Measurements from ENCODE around the gene LARP1.

LARP1 gene

GRCh38 chr5:154755361-154756008 is at the start of gene LARP1:
Gene LARP1 (plus strand): TSS chr5:154755377. CDS start chr5:154755758, 381 bp downstream.
- H3K27ac ChIP-seq (ENCODE audit: low read depth, low read length): peak within 1 kb of the TSS; percentile 90
- H3K4me1 ChIP-seq (ENCODE audit: control insufficient read depth in 1 of 2, insufficient read depth in 2 of 2, low read length in 2 of 2): peaks cover 38 to 40% of the 10 kb centered on the region in 2 donors
- peak within 1 kb of the TSS; percentile 91 to 92 for H3K9ac ChIP-seq (ENCODE audit: low read depth in 1 of 2, low read length in 2 of 2)

GRCh38 chr5:154706416-154706815 is 48.8 kb upstream of the LARP1 start:
- Histone ChIP-seq H3K36me3 (ENCODE audit: control insufficient read depth in 1 of 2, insufficient read depth in 2 of 2, low read length in 2 of 2) (no peaks in the 10 kb centered on the region), H3K9me3 (ENCODE audit: control insufficient read depth in 1 of 2, low read length in 2 of 2) (no peaks in the 10 kb centered on the region), H3K27ac (ENCODE audit: low read depth, low read length) (no peak overlapping the region), H3K9ac (ENCODE audit: low read depth in 1 of 2, low read length in 2 of 2) (no peak overlapping the region), H3K27me3 (ENCODE audit: control insufficient read depth in 1 of 2, insufficient read depth in 2 of 2, low read length in 2 of 2) (no peaks in the 10 kb centered on the region), H3K4me3 (ENCODE audit: low read depth in 1 of 2, low read length in 2 of 2) (no peak overlapping the region), H3K4me1 (ENCODE audit: control insufficient read depth in 1 of 2, insufficient read depth in 2 of 2, low read length in 2 of 2) (no peaks in the 10 kb centered on the region)

More at GRCh38 chr5:154755361-154756008, at the start of gene LARP1:
- Histone ChIP-seq H3K9me3 (ENCODE audit: control insufficient read depth in 1 of 2, low read length in 2 of 2) (no peaks in the 10 kb centered on the region), H3K4me3 (ENCODE audit: low read depth in 1 of 2, low read length in 2 of 2) (peak within 1 kb of the TSS; percentile 79 to 90), H3K27me3 (ENCODE audit: control insufficient read depth in 1 of 2, insufficient read depth in 2 of 2, low read length in 2 of 2) (no peaks in the 10 kb centered on the region), H3K36me3 (ENCODE audit: control insufficient read depth in 1 of 2, insufficient read depth in 2 of 2, low read length in 2 of 2) (no peaks in the 10 kb centered on the region)

- Histone ChIP-seq H3K36me3 (ENCODE audit: control insufficient read depth in 1 of 2, insufficient read depth in 2 of 2, low read length in 2 of 2) (no peaks in the 10 kb centered on the region), H3K27me3 (ENCODE audit: control insufficient read depth in 1 of 2, insufficient read depth in 2 of 2, low read length in 2 of 2) (no peaks in the 10 kb centered on the region), H3K9ac (ENCODE audit: low read depth in 1 of 2, low read length in 2 of 2) (no peak overlapping the region), H3K9me3 (ENCODE audit: control insufficient read depth in 1 of 2, low read length in 2 of 2) (no peaks in the 10 kb centered on the region), H3K27ac (ENCODE audit: low read depth, low read length) (no peak overlapping the region), H3K4me3 (ENCODE audit: low read depth in 1 of 2, low read length in 2 of 2) (no peak overlapping the region), H3K4me1 (ENCODE audit: control insufficient read depth in 1 of 2, insufficient read depth in 2 of 2, low read length in 2 of 2) (peaks cover 5 to 6% of the 10 kb centered on the region in 2 donors)
Observed at GRCh38 chr5:154707641-154708040, 47.5 kb upstream of the LARP1 start.

GRCh38 chr5:154708207-154708606 is 47.0 kb upstream of the LARP1 start:
- Histone ChIP-seq H3K27me3 (ENCODE audit: control insufficient read depth in 1 of 2, insufficient read depth in 2 of 2, low read length in 2 of 2) (no peaks in the 10 kb centered on the region), H3K27ac (ENCODE audit: low read depth, low read length) (no peak overlapping the region), H3K36me3 (ENCODE audit: control insufficient read depth in 1 of 2, insufficient read depth in 2 of 2, low read length in 2 of 2) (no peaks in the 10 kb centered on the region)

GRCh38 chr5:154708846-154709245 is 46.3 kb upstream of the LARP1 start:
- no peaks in the 10 kb centered on the region for H3K36me3 ChIP-seq (ENCODE audit: control insufficient read depth in 1 of 2, insufficient read depth in 2 of 2, low read length in 2 of 2)
- H3K27ac ChIP-seq (ENCODE audit: low read depth, low read length): no peak overlapping the region
- no peaks in the 10 kb centered on the region for H3K9me3 ChIP-seq (ENCODE audit: control insufficient read depth in 1 of 2, low read length in 2 of 2)
- peaks cover 13% of the 10 kb centered on the region in 2 donors for H3K4me1 ChIP-seq (ENCODE audit: control insufficient read depth in 1 of 2, insufficient read depth in 2 of 2, low read length in 2 of 2)
- H3K4me3 ChIP-seq (ENCODE audit: low read depth in 1 of 2, low read length in 2 of 2): no peak overlapping the region
- no peaks in the 10 kb centered on the region for H3K27me3 ChIP-seq (ENCODE audit: control insufficient read depth in 1 of 2, insufficient read depth in 2 of 2, low read length in 2 of 2)
- H3K9ac ChIP-seq (ENCODE audit: low read depth in 1 of 2, low read length in 2 of 2): no peak overlapping the region

More at GRCh38 chr5:154708207-154708606, 47.0 kb upstream of the LARP1 start:
- no peak overlapping the region for H3K9ac ChIP-seq (ENCODE audit: low read depth in 1 of 2, low read length in 2 of 2)
- peaks cover 6 to 9% of the 10 kb centered on the region in 2 donors for H3K4me1 ChIP-seq (ENCODE audit: control insufficient read depth in 1 of 2, insufficient read depth in 2 of 2, low read length in 2 of 2)
- H3K9me3 ChIP-seq (ENCODE audit: control insufficient read depth in 1 of 2, low read length in 2 of 2): no peaks in the 10 kb centered on the region
- no peak overlapping the region for H3K4me3 ChIP-seq (ENCODE audit: low read depth in 1 of 2, low read length in 2 of 2)

- no peak overlapping the region for H3K9ac ChIP-seq (ENCODE audit: low read depth in 1 of 2, low read length in 2 of 2)
Observed at GRCh38 chr5:154709368-154710305, 45.5 kb upstream of the LARP1 start.

GRCh38 chr5:154712518-154713437 is 42.4 kb upstream of the LARP1 start:
- Histone ChIP-seq H3K9ac (ENCODE audit: low read depth in 1 of 2, low read length in 2 of 2) (peak overlapping the region; percentile 65 to 82), H3K27me3 (ENCODE audit: control insufficient read depth in 1 of 2, insufficient read depth in 2 of 2, low read length in 2 of 2) (no peaks in the 10 kb centered on the region), H3K9me3 (ENCODE audit: control insufficient read depth in 1 of 2, low read length in 2 of 2) (no peaks in the 10 kb centered on the region), H3K27ac (ENCODE audit: low read depth, low read length) (peak overlapping the region; percentile 77), H3K36me3 (ENCODE audit: control insufficient read depth in 1 of 2, insufficient read depth in 2 of 2, low read length in 2 of 2) (peaks cover 0 to 2% of the 10 kb centered on the region in 2 donors), H3K4me3 (ENCODE audit: low read depth in 1 of 2, low read length in 2 of 2) (peak overlapping the region; percentile 55 to 75), H3K4me1 (ENCODE audit: control insufficient read depth in 1 of 2, insufficient read depth in 2 of 2, low read length in 2 of 2) (peaks cover 24 to 26% of the 10 kb centered on the region in 2 donors)

More at GRCh38 chr5:154709368-154710305, 45.5 kb upstream of the LARP1 start:
- peaks cover 19 to 20% of the 10 kb centered on the region in 2 donors for H3K4me1 ChIP-seq (ENCODE audit: control insufficient read depth in 1 of 2, insufficient read depth in 2 of 2, low read length in 2 of 2)
- H3K9me3 ChIP-seq (ENCODE audit: control insufficient read depth in 1 of 2, low read length in 2 of 2): no peaks in the 10 kb centered on the region
- H3K36me3 ChIP-seq (ENCODE audit: control insufficient read depth in 1 of 2, insufficient read depth in 2 of 2, low read length in 2 of 2): no peaks in the 10 kb centered on the region
- no peaks in the 10 kb centered on the region for H3K27me3 ChIP-seq (ENCODE audit: control insufficient read depth in 1 of 2, insufficient read depth in 2 of 2, low read length in 2 of 2)
- no peak overlapping the region for H3K4me3 ChIP-seq (ENCODE audit: low read depth in 1 of 2, low read length in 2 of 2)
- no peak overlapping the region for H3K27ac ChIP-seq (ENCODE audit: low read depth, low read length)

- H3K27me3 ChIP-seq (ENCODE audit: control insufficient read depth in 1 of 2, insufficient read depth in 2 of 2, low read length in 2 of 2): no peaks in the 10 kb centered on the region
- peak overlapping the region; percentile 77 for H3K27ac ChIP-seq (ENCODE audit: low read depth, low read length)
- H3K9ac ChIP-seq (ENCODE audit: low read depth in 1 of 2, low read length in 2 of 2): peak overlapping the region; percentile 56 to 82
- H3K9me3 ChIP-seq (ENCODE audit: control insufficient read depth in 1 of 2, low read length in 2 of 2): no peaks in the 10 kb centered on the region
- H3K36me3 ChIP-seq (ENCODE audit: control insufficient read depth in 1 of 2, insufficient read depth in 2 of 2, low read length in 2 of 2): peaks cover 0 to 2% of the 10 kb centered on the region in 2 donors
- peaks cover 24 to 26% of the 10 kb centered on the region in 2 donors for H3K4me1 ChIP-seq (ENCODE audit: control insufficient read depth in 1 of 2, insufficient read depth in 2 of 2, low read length in 2 of 2)
- peak overlapping the region; percentile 55 to 75 for H3K4me3 ChIP-seq (ENCODE audit: low read depth in 1 of 2, low read length in 2 of 2)
Observed at GRCh38 chr5:154713615-154714125, 41.5 kb upstream of the LARP1 start.

GRCh38 chr5:154714266-154714986 is 40.8 kb upstream of the LARP1 start:
- Histone ChIP-seq H3K9me3 (ENCODE audit: control insufficient read depth in 1 of 2, low read length in 2 of 2) (no peaks in the 10 kb centered on the region), H3K36me3 (ENCODE audit: control insufficient read depth in 1 of 2, insufficient read depth in 2 of 2, low read length in 2 of 2) (peaks cover 0 to 2% of the 10 kb centered on the region in 2 donors), H3K4me1 (ENCODE audit: control insufficient read depth in 1 of 2, insufficient read depth in 2 of 2, low read length in 2 of 2) (peaks cover 24 to 26% of the 10 kb centered on the region in 2 donors), H3K9ac (ENCODE audit: low read depth in 1 of 2, low read length in 2 of 2) (peak overlapping the region; percentile 30 to 40), H3K4me3 (ENCODE audit: low read depth in 1 of 2, low read length in 2 of 2) (peak overlapping the region; percentile 55 to 75), H3K27me3 (ENCODE audit: control insufficient read depth in 1 of 2, insufficient read depth in 2 of 2, low read length in 2 of 2) (no peaks in the 10 kb centered on the region), H3K27ac (ENCODE audit: low read depth, low read length) (peak overlapping the region; percentile 43)
